Endothelial cell of umbilical vein (primary cell): ENCODE data around the gene CHRM3. TPM values are rescaled to one million over a fixed set of nuclear protein-coding genes. Genes with fewer than 3 reads are reported as not detected.

Experiments used
- BruUV-seq: library from RNA; stranded (reverse); fragments of 400-500 nt; replicated peaks from 2 replicates; lab custom pipeline; 2021; lab: Mats Ljungman, UMichigan
- CTCF ChIA-PET: fragments of 300-600, 350-600 bp; sonication (Branson Sonifier 250); formaldehyde crosslinking; loops from one replicate; lab custom pipeline; 2021; ENCODE audit warnings: antibody characterized with exemption, inconsistent platforms; lab: Charles Lee
- POLR2A ChIA-PET: fragments of 300-600, 350-600 bp; sonication (Branson Sonifier 250); formaldehyde crosslinking; loops from one replicate; lab custom pipeline; 2021; ENCODE audit warnings: antibody characterized with exemption, inconsistent platforms; lab: Charles Lee
- DNase-seq: peaks from one replicate; pipeline ENCODE4 v3.0.0-alpha.2; 2011; ENCODE audit warnings: low read depth, low spot score
- FAIRE-seq: peaks from 2 replicates; lab custom pipeline; 2011; peaks lifted over from hg19 to GRCh38; lab: Jason Lieb, UNC
- H2AFZ ChIP-seq: 2 replicates; pipeline ENCODE4 v1.6.0; 2012; ENCODE audit warnings: low read depth, low read length, control low read depth, inconsistent platforms
- H3K27ac ChIP-seq: 2 replicates; pipeline ENCODE4 v1.5.1; 2011; ENCODE audit warnings: low read depth, mild to moderate bottlenecking, control low read depth, low read length, moderate library complexity; ENCODE audit not compliant: insufficient read depth
- H3K27me3 ChIP-seq, 2 experiments: 2 replicates each; pipeline versions ENCODE4 v1.6.0 to v1.6.1; 2011; ENCODE audit warnings: low read length in 2 of 2, mixed read lengths in 1 of 2; ENCODE audit not compliant: control insufficient read depth in 2 of 2, insufficient read depth in 2 of 2
- H3K36me3 ChIP-seq, 2 experiments: 2 replicates in 1 of 2; 3 replicates in 1 of 2; pipeline ENCODE4 v1.5.1; 2011; ENCODE audit warnings: low read length in 2 of 2, mild to moderate bottlenecking in 1 of 2, moderate library complexity in 1 of 2; ENCODE audit not compliant: control insufficient read depth in 2 of 2, insufficient read depth in 2 of 2; ENCODE audit errors: extremely low read depth in 1 of 2
- H3K4me1 ChIP-seq: 3 replicates; pipeline ENCODE4 v1.5.1; 2011; ENCODE audit warnings: mild to moderate bottlenecking, low read length; ENCODE audit not compliant: control insufficient read depth, insufficient read depth; ENCODE audit errors: extremely low read depth
- H3K4me2 ChIP-seq: 2 replicates; pipeline ENCODE4 v1.6.1; 2011; ENCODE audit warnings: low read length, control low read depth, mixed read lengths; ENCODE audit not compliant: insufficient read depth
- H3K4me3 ChIP-seq, 3 experiments: fragments of 200-600 bp in 1 of 3; sonication (generic), shearing (Covaris generic) in 1 of 3; replicated peaks in 1 of 3; 2 replicates each; pipeline ENCODE4 v1.5.1; 2011 to 2016; ENCODE audit warnings: control low read depth in 3 of 3, low read length in 3 of 3, mild to moderate bottlenecking in 2 of 3, inconsistent platforms in 1 of 3, low read depth in 1 of 3, moderate library complexity in 1 of 3; ENCODE audit not compliant: insufficient read depth in 1 of 3
- H3K79me2 ChIP-seq: 2 replicates; pipeline ENCODE4 v1.6.0; 2012; ENCODE audit warnings: low read length, inconsistent platforms; ENCODE audit not compliant: control insufficient read depth, insufficient read depth
- H3K9ac ChIP-seq: replicated peaks from 2 replicates; pipeline ENCODE3; 2011; ENCODE audit warnings: low read length, control low read depth; ENCODE audit not compliant: insufficient read depth; ENCODE audit errors: extremely low read depth
- H3K9me1 ChIP-seq: replicated peaks from 3 replicates; pipeline ENCODE4 v1.6.0; 2011; ENCODE audit warnings: mild to moderate bottlenecking, low read length; ENCODE audit not compliant: control insufficient read depth, insufficient read depth; ENCODE audit errors: extremely low read depth
- H3K9me3 ChIP-seq: replicated peaks from 2 replicates; pipeline ENCODE4 v1.5.1; 2012; ENCODE audit warnings: low read length, inconsistent platforms; ENCODE audit not compliant: control insufficient read depth, insufficient read depth
- H4K20me1 ChIP-seq: replicated peaks from 2 replicates; pipeline ENCODE3; 2011; ENCODE audit warnings: mild to moderate bottlenecking, low read length; ENCODE audit not compliant: control insufficient read depth, insufficient read depth; ENCODE audit errors: extremely low read depth
- EZH2 ChIP-seq: IDR thresholded peaks from 2 replicates; pipeline ENCODE4 v1.6.1; 2012; ENCODE audit warnings: borderline replicate concordance, low read depth, mild to moderate bottlenecking, moderate library complexity, low read length, inconsistent platforms; ENCODE audit not compliant: severe bottlenecking
- FOS ChIP-seq: IDR thresholded peaks from 2 replicates; pipeline ENCODE4 v1.6.1; 2011; ENCODE audit warnings: mild to moderate bottlenecking, low read length, moderate library complexity, borderline replicate concordance; ENCODE audit not compliant: insufficient read depth
- GATA2 ChIP-seq: IDR thresholded peaks from 2 replicates; pipeline ENCODE4 v1.7.0; 2011; ENCODE audit warnings: low read depth, mild to moderate bottlenecking, moderate library complexity, mixed read lengths, low read length; ENCODE audit not compliant: insufficient read length, insufficient read depth
- JUN ChIP-seq: IDR thresholded peaks from 2 replicates; pipeline ENCODE4 v1.6.1; 2011; ENCODE audit warnings: borderline replicate concordance, low read depth; ENCODE audit not compliant: insufficient read length, insufficient read depth
- MAX ChIP-seq: IDR thresholded peaks from 2 replicates; pipeline ENCODE4 v1.6.1; 2011; ENCODE audit not compliant: insufficient read depth, insufficient read length
- MYC ChIP-seq: IDR thresholded peaks from one replicate; pipeline ENCODE4 v1.6.1; 2011; ENCODE audit warnings: mild to moderate bottlenecking, low read depth, low read length
- POLR2A ChIP-seq: IDR thresholded peaks from 2 replicates; pipeline ENCODE4 v1.6.1; 2012; ENCODE audit warnings: low read depth, mild to moderate bottlenecking, control low read depth, low read length
- POLR2AphosphoS5 ChIP-seq: IDR thresholded peaks from 2 replicates; pipeline ENCODE4 v1.6.1; 2012; ENCODE audit warnings: low read depth, mild to moderate bottlenecking, control low read depth, low read length, moderate library complexity; ENCODE audit not compliant: insufficient read depth
- dilution Hi-C: fragments of 300-500 bp; cut with MboI; formaldehyde crosslinking; loops from one replicate; pipeline ENCODE4 v1.15.0; 2019; ENCODE audit warnings: low sequenced_read_pairs; ENCODE audit not compliant: extremely low pct_ligation_motif_present
- intact Hi-C: fragments of 100-400 bp; cut with micrococcal nuclease; formaldehyde crosslinking; loops from one replicate; pipeline ENCODE4 v1.10.0; 2022
- polyA plus RNA-seq, 4 experiments: library from polyadenylated mRNA; depleted of rRNA in 3 of 4; stranded (reverse) in 3 of 4; unstranded in 1 of 4; fragments of >200 nt; gene quantifications; 2 replicates each; pipeline versions ENCODE4 v1.2.1 to v1.2.3, GENCODE V29; 2011 to 2012; ENCODE audit warnings: missing spikeins in 1 of 4
- total RNA-seq: library from RNA; stranded (reverse); gene quantifications from 2 replicates; pipeline ENCODE4 v1.2.3, GENCODE V29; 2021
- TF ChIP-seq, protein P1 (sequence below), 2 donors: IDR thresholded peaks; 1 replicate in 1 of 2; 2 replicates in 1 of 2; pipeline ENCODE4 v1.5.1; 2011; ENCODE audit warnings: low read length in 2 of 2, mild to moderate bottlenecking in 2 of 2, moderate library complexity in 2 of 2, control low read depth in 1 of 2, inconsistent platforms in 1 of 2, low read depth in 1 of 2; ENCODE audit not compliant: insufficient read depth in 1 of 2; ENCODE audit errors: extremely low read depth in 1 of 2

CHRM3 gene
- total and polyA plus RNA-seq, 2 donors (not counting 3 experiments of a cell fraction or from before 2014, with no cell fraction given) = not detected

GRCh38 chr1:239357867-239358266, 28.5 kb upstream of the CHRM3 start:
- DNase-seq = no peak
- Histone ChIP-seq H3K27ac (no peak overlapping the region), H3K4me2 (no peak overlapping the region), H3K27me3 (no peaks in the 10 kb centered on the region), H3K4me3 (no peak overlapping the region), H3K79me2 (no peaks in the 10 kb centered on the region), H3K9me3 (peaks cover 6% of the 10 kb centered on the region), H2AFZ (no peak overlapping the region), H3K36me3 (no peaks in the 10 kb centered on the region), H3K9ac (no peak overlapping the region), H4K20me1 (no peaks in the 10 kb centered on the region), H3K9me1 (no peaks in the 10 kb centered on the region), H3K4me1 (no peaks in the 10 kb centered on the region)
- ChIA-PET POLR2A (no interaction called here), CTCF (no interaction called here)
- intact Hi-C loops = no loop called here
- TF ChIP-seq FOS = no peak
- dilution Hi-C loops = no loop called here
- FAIRE-seq = no peak
- no TSS peak for BruUV-seq

DNA sequence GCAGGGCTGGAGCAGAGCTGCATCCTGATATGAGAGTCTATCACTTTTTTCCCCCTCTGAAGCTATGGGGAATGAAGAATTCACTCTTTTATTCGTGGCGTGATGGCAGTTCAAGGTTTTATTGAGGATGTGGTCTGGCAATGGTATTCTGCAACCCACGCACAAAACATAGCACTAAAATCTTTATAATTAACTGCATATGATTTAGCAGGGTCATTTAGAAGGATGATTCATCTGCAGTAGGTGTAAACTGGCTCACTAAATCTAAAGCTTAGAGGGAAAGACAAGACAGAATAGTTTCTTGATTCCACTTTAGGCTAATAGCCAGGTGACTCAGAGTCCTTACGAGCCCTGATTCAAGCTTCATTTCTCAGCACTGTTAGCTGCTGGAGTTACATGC, 25.0 kb upstream of the CHRM3 start:
- no peak overlapping the region for H3K4me3 ChIP-seq
- TF ChIP-seq, protein P1, sequence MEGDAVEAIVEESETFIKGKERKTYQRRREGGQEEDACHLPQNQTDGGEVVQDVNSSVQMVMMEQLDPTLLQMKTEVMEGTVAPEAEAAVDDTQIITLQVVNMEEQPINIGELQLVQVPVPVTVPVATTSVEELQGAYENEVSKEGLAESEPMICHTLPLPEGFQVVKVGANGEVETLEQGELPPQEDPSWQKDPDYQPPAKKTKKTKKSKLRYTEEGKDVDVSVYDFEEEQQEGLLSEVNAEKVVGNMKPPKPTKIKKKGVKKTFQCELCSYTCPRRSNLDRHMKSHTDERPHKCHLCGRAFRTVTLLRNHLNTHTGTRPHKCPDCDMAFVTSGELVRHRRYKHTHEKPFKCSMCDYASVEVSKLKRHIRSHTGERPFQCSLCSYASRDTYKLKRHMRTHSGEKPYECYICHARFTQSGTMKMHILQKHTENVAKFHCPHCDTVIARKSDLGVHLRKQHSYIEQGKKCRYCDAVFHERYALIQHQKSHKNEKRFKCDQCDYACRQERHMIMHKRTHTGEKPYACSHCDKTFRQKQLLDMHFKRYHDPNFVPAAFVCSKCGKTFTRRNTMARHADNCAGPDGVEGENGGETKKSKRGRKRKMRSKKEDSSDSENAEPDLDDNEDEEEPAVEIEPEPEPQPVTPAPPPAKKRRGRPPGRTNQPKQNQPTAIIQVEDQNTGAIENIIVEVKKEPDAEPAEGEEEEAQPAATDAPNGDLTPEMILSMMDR (IDR thresholded peaks at IDR 0.05; ENCODE audit: extremely low read depth in 1 of 2, insufficient read depth in 1 of 2, low read depth in 1 of 2, low read length in 2 of 2) = no peak
- no peak for TF ChIP-seq POLR2A
- TF ChIP-seq EZH2 = no peak
- TF ChIP-seq MAX = no peak
- TF ChIP-seq FOS = no peak
- TF ChIP-seq GATA2 = no peak
- no peak for TF ChIP-seq POLR2AphosphoS5
- no peak for TF ChIP-seq JUN
- no peak for TF ChIP-seq MYC
- FAIRE-seq (no peak), DNase-seq (no peak)
- intact Hi-C loops = no loop called here
- ChIA-PET CTCF (no interaction called here), POLR2A (no interaction called here)
- H3K27ac ChIP-seq = no peak overlapping the region
- no peaks in the 10 kb centered on the region for H3K36me3 ChIP-seq
- H3K4me1 ChIP-seq = no peaks in the 10 kb centered on the region
- no peaks in the 10 kb centered on the region for H3K9me1 ChIP-seq
- H3K27me3 ChIP-seq = no peaks in the 10 kb centered on the region
- H3K9ac ChIP-seq = no peak overlapping the region
- no TSS peak for BruUV-seq
- no peaks in the 10 kb centered on the region for H4K20me1 ChIP-seq
- dilution Hi-C loops = no loop called here
- no peaks in the 10 kb centered on the region for H3K79me2 ChIP-seq
- H2AFZ ChIP-seq = no peak overlapping the region
- peaks cover 2% of the 10 kb centered on the region for H3K9me3 ChIP-seq
- H3K4me2 ChIP-seq = no peak overlapping the region
